Epidermal melanocyte (primary cell): ENCODE measurements around the gene HSPA6.
"Not testable (repeated sequence)": the region's sequence is repeated elsewhere in the genome, so short reads cannot be mapped to it uniquely, and the experiment has no call there.

Experiments used
- DNase-seq: peaks from one replicate; pipeline ENCODE4 v3.0.0; 2011; ENCODE audit warnings: low spot score; ENCODE audit not compliant: insufficient read length

Gene HSPA6

DNA sequence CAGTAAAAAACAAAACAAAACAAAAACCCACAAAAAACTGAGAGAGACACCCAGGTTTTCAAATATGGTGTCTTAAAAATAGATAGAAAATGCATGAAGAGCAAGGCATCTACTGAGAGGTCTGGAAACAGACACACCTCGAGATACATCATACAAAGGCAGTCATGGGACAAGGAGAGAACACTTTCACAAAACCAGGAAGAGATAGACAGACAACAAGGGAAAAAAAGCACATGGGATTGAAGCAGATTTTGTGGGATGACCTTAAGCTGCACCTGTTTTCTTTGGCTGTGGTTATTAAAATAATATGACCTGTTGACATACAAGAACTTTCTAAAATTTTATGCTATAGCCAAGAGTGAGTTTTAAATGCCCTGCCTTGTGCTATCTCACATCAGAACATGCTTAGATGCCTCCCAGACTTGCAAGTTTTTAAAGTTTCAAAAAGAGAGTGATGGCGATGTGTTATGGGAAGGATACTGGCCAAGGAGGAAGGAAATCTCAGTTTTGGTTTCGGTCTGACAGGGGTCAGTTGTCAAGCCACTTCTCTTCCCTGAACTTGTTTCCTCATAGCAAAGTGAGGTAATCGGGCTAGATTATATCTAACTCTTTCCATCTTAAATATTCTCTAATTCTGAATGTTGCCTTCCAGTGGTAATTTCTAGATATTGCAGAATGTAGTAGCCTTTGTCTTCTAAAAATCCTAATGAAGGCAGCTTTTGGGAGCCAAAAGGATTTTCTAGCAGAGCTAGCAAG is 36.8 kb downstream of the HSPA6 start:
- DNase-seq = not testable (repeated sequence)

DNA sequence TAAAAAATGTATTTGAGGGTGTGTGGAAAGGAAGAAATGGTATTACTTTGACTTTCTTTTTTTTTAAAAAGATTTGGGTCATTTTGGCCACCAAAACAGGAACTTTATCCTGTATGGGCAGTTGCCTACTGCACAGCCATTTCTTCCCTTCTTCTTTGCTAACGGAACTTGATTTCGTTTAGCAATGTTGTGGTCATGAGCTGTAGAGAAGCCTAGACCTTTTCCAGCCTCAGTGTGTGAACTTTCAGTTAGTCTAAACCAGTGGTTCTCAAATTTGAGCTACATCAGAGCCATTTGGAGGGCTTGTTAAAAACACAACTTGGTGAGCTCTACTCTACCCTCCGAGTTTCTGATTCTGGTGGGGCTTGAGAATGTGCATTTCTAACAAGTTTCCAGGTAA is 38.1 kb downstream of the HSPA6 start:
- not testable (repeated sequence) for DNase-seq

DNA sequence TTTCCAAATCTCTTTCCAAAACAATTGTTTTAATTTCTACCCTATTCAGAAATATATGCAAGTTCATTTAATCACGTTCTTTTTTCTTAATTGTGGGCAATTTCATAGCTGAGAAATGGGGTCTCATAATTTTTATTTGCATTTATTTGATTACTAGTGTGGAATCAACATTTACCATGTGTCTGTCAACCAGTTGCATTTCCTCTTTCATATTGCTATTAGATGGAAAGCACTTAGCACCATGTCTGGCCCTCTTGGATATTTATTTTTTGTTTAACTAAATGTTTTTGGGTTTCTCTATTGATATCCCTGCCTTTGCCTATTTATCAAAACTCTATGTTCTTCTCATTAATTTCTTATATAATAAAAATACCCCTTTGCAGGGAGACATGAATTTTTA is 39.2 kb downstream of the HSPA6 start:
- DNase-seq = not testable (repeated sequence)

DNA sequence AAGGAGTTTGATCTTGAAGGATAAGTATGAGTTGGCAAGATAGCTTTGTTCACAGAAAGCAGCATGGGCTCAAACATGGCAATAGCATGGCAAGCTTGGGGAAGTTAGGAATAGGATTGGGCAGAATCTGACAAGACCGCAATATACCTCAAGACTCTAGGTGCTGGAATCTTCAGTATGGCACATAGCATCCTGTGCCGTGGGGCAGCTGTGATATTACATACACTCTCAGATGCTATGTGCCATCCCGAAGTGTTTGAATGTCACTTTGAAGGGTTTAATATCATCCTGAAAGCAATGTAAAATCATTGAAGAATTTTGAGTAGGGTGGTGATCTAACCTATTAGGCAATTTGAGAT is 42.2 kb downstream of the HSPA6 start:
- DNase-seq = not testable (repeated sequence)

DNA sequence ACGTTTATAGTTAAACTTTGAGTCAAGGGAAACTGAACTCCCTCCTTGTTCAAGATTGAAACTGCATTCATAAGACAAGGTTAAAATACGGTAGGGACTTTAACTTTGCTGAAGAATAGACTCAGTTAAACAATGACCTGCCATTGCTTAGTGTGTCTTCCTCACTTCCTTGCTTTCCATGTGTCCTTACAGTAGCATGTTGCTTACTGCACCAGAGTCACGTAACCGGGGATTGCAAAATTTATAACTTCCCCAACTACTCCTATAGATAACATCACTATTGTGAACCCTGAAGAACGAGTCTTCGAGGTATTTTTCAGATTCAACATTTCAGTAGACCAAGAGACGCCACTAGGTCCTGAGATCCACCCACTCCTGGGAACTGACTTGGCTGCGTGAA is 47.4 kb downstream of the HSPA6 start:
- not testable (repeated sequence) for DNase-seq
